Activated CD8-positive, alpha-beta memory T cell treated with anti-CD3 and anti-CD28 coated beads, Interleukin-2, amount 10 ng/mL, durations not matched to agents 7 days and 5 days (primary cell): ENCODE results near the gene UPF3B. TPM values are rescaled to one million over a fixed set of nuclear protein-coding genes. Genes with fewer than 3 reads are reported as not detected.
"Not testable (repeated sequence)": the region's sequence is repeated elsewhere in the genome, so short reads cannot be mapped to it uniquely, and the experiment has no call there.

Source experiments
- ATAC-seq: fragments of 150-1000 bp; cut with Tn5 transposase; one replicate; pipeline ENCODE4 v1.10.0; 2021; ENCODE audit warnings: moderate library complexity
- CTCF ChIA-PET: fragments of 350-600 bp; sonication (Branson Sonifier 250); formaldehyde crosslinking; loops from one replicate; lab custom pipeline; 2021; ENCODE audit warnings: antibody characterized with exemption; lab: Charles Lee
- DNase-seq: peaks from one replicate; pipeline ENCODE4 v3.0.0-alpha.2; 2020
- H3K27ac Mint-ChIP-seq: one replicate; pipeline ENCODE4 v1.8.0; 2021; ENCODE audit warnings: mild to moderate bottlenecking, mixed read lengths
- H3K27me3 Mint-ChIP-seq: one replicate; pipeline ENCODE4 v1.8.0; 2021; ENCODE audit warnings: mixed read lengths
- H3K36me3 Mint-ChIP-seq: one replicate; pipeline ENCODE4 v1.8.0; 2021; ENCODE audit warnings: mild to moderate bottlenecking, mixed read lengths
- H3K4me1 Mint-ChIP-seq: one replicate; pipeline ENCODE4 v1.8.0; 2021; ENCODE audit warnings: mixed read lengths
- H3K4me3 Mint-ChIP-seq: one replicate; pipeline ENCODE4 v1.8.0; 2021; ENCODE audit warnings: mild to moderate bottlenecking, moderate library complexity, mixed read lengths
- H3K9me3 Mint-ChIP-seq: one replicate; pipeline ENCODE4 v1.8.0; 2022; ENCODE audit warnings: low read depth, mixed read lengths
- total RNA-seq, 2 experiments: library from RNA; stranded (reverse); gene quantifications; one replicate each; pipeline ENCODE4 v1.2.3, GENCODE V29; 2021

Gene UPF3B
- total RNA-seq, 2 experiments from 2014 or later, result 11.3 to 12.8 TPM

DNA sequence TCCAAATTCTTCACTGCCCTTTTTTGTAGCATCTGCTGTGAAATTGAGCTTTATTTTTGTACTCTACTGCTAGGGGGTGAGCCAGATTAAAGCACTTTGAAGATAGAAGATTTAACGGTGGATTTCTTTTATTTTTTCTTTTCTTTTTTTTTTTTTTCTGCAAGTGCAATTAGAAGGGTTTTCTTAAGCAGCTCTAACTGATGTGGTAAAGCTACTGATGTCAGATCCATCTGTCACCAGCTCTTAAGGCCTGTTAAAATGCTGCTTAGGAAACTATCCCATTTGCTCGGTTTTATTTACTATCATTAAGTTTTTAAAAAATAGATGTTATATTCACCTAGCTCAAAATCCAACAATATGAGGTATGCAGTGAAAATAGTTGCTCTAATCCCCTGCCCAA is 26.0 kb upstream of the UPF3B start:
- Mint-ChIP-seq H3K36me3 (peaks cover 6% of the 10 kb centered on the region), H3K4me3 (no peak overlapping the region), H3K27ac (no peak overlapping the region), H3K4me1 (peaks cover 22% of the 10 kb centered on the region), H3K9me3 (no peaks in the 10 kb centered on the region), H3K27me3 (no peaks in the 10 kb centered on the region)
- CTCF ChIA-PET, result interaction anchor here (0.5 to 1.2 kb wide), 5 partner anchors 9 to 336 kb away, joined by 3 to 5 read pairs (median 3); partner anchors contain the start of gene RPL39
- DNase-seq (no peak), ATAC-seq (no peak)

DNA sequence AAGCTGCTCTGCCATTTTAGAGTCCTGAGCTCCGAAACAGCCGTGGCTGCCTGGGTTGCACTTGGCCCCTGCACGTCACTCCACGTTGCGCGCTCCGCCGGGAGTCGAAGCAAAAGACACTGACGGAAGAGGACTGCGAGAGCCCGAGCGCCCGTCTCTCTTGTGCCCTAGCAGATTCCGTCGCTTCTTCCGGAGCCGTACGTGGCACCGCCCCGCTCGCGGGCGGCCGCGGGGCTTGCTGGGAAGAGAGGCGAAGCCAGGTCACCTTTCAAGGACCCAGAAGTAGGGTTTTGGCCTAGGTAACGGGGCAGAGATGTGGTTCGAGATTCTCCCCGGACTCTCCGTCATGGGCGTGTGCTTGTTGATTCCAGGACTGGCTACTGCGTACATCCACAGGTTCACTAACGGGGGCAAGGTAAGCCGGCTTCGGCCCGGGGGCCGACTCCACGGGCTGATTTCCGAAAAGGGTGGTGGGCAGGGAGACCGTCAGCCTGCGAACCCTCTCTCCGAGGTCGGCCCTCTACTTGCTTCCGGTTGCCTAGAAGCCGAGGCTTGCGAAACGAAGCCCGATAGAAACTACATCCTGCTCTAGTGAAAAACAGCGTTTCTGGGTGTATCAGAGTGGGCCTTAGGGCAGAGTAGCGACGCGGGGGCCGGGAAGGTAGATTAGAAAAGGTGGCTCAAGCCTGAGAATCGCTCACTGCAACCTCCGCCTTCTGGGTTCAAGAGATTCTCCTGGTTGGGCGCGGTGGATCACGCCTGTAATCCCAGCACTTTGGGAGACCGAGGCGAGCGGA is 19.0 kb upstream of the UPF3B start, which contains the start of the genes NDUFA1 and RNF113A:
NDUFA1 (plus strand) TSS at position 234 of the 797 bp plus-strand sequence; CDS start at position 314, 80 bp downstream.
RNF113A (minus strand) TSS at position 135 of the 797 bp plus-strand sequence; CDS start at position 15, 120 bp downstream.
- CTCF ChIA-PET, result interaction anchor here (2.0 to 2.7 kb wide), 3 partner anchors 12 to 81 kb away, joined by 4 to 10 read pairs (median 8); partner anchors contain the start of gene RPL39
- peak within 1 kb of the TSS; percentile 100 for H3K27ac Mint-ChIP-seq
- peak within 1 kb of the TSS; percentile 100 for H3K4me3 Mint-ChIP-seq

DNA sequence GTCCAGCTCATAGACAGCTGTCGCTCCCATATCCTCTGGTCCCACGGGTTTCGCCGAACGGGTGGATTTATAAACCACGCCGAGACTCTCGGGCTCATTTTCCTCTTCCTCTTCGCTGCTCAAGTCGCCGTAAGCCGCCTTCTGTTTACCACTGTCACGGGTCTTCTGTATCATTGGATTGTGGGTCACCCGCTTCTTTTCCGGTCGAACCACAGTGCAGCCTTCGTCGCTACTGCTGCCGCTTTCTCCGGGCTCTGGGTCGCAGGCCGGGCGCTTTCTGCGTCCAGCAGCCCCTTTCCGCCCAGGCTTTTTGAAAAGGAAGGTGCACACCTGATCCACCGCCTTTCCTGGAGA is 18.5 kb upstream of the UPF3B start:
- H3K36me3 Mint-ChIP-seq, result peaks cover 8% of the 10 kb centered on the region
- peak; percentile 51 for ATAC-seq
- CTCF ChIA-PET, result interaction anchor here (1.3 to 2.7 kb wide), 4 partner anchors 12 to 116 kb away, joined by 4 to 10 read pairs (median 6); partner anchors contain the start of gene RPL39
- no peak for DNase-seq
- H3K4me1 Mint-ChIP-seq, result peaks cover 14% of the 10 kb centered on the region
- H3K9me3 Mint-ChIP-seq, result no peaks in the 10 kb centered on the region
- H3K27ac Mint-ChIP-seq, result peak overlapping the region; percentile 100
- no peaks in the 10 kb centered on the region for H3K27me3 Mint-ChIP-seq
- H3K4me3 Mint-ChIP-seq, result peak overlapping the region; percentile 100

More for the DNA sequence above, 19.0 kb upstream of the UPF3B start, which contains the start of the genes NDUFA1 and RNF113A:
- peak; percentile 95 for ATAC-seq
- Mint-ChIP-seq H3K9me3 (no peaks in the 10 kb centered on the region), H3K36me3 (peaks cover 8% of the 10 kb centered on the region), H3K27me3 (no peaks in the 10 kb centered on the region), H3K4me1 (peaks cover 14% of the 10 kb centered on the region)
- peak; percentile 92 for DNase-seq

DNA sequence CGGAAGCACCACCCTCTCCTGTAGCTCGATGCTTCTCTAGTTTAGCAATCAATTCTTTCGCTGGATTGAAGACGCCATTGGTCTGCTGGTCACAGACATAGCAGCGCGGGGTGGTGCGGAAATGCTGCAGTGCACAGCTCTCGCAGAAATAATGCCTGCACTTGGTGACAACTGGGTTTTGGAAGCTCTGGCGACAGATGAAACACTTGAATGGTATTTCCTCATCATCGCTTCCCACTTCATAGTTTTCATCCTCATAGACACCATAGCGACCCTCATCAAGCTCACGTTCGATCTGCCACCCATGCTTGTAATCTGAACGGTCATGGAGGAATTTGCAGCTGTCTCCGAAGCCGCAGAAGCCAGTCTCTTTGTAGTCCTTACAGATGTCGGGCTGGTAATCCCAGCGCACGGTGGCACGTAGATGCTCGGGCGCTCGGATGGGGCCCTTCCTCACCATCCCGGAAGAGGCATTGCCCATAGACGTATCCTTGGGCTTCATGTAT is 17.9 kb upstream of the UPF3B start:
- H3K27me3 Mint-ChIP-seq, result no peaks in the 10 kb centered on the region
- no peaks in the 10 kb centered on the region for H3K9me3 Mint-ChIP-seq
- ATAC-seq, result peak; percentile 21
- H3K4me1 Mint-ChIP-seq, result peaks cover 14% of the 10 kb centered on the region
- peak overlapping the region; percentile 100 for H3K27ac Mint-ChIP-seq
- peaks cover 8% of the 10 kb centered on the region for H3K36me3 Mint-ChIP-seq
- peak; percentile 58 for DNase-seq
- CTCF ChIA-PET, result interaction anchor here (1.1 to 2.7 kb wide), 7 partner anchors 8 to 117 kb away, joined by 3 to 10 read pairs (median 4); partner anchors contain the start of gene RPL39
- peak overlapping the region; percentile 100 for H3K4me3 Mint-ChIP-seq

DNA sequence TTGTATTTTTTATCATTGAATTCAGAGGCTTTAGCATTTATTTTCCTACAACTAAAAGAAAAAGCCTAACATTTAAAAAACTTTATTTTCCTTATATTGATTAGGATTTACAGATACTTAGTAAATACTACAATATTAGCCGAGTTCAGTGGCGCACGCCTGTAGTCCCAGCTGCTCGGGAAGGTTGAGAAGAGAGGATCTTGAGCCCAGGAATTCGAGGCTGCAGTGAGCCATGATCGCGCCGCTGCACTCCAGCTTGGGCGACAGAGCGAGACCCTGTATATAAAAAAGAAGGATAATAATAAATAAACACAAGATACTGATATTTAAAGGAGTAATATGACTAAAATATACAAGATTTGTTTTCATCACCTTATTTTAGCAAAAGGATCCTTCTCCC is 681 bp upstream of the UPF3B start:
- ATAC-seq (no peak), DNase-seq (no peak)
- Mint-ChIP-seq H3K9me3 (no peaks in the 10 kb centered on the region), H3K4me3 (peak overlapping the region; percentile 96), H3K27me3 (no peaks in the 10 kb centered on the region), H3K4me1 (peaks cover 14% of the 10 kb centered on the region), H3K27ac (peak overlapping the region; percentile 90), H3K36me3 (peaks cover 13% of the 10 kb centered on the region)
- CTCF ChIA-PET, result interaction anchor here (1.0 to 1.5 kb wide), 3 partner anchors 19 to 62 kb away, joined by 3 to 9 read pairs (median 3); partner anchors contain the start of gene RPL39

DNA sequence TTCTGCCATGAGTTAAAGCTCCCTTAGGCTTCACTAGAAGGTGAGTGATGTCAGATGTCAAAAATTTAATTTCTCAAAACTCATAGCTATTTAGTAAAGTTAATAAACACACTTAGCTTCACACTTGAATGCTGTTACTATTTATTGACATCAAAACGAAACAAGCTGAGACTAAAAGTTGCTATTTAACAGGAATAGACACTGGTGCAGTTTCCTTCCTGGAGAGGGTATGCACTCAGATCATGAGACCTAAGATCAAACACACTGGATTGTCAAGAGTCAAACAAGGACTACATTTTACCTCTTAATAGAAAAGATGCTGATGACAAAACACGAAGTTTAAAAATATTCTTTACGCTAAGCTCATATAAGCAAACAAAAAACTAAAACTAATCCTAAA is 18.9 kb downstream of the UPF3B start:
- DNase-seq (no peak), ATAC-seq (no peak)
- no peaks in the 10 kb centered on the region for H3K4me1 Mint-ChIP-seq
- H3K9me3 Mint-ChIP-seq, result no peaks in the 10 kb centered on the region
- no peak overlapping the region for H3K4me3 Mint-ChIP-seq
- H3K27ac Mint-ChIP-seq, result no peak overlapping the region
- no peaks in the 10 kb centered on the region for H3K27me3 Mint-ChIP-seq
- H3K36me3 Mint-ChIP-seq, result peaks cover 45% of the 10 kb centered on the region
- CTCF ChIA-PET, result interaction anchor here (1.0 kb wide), 1 partner anchor 19 kb away, joined by 3 read pairs; the partner anchor contains the start of gene UPF3B

DNA sequence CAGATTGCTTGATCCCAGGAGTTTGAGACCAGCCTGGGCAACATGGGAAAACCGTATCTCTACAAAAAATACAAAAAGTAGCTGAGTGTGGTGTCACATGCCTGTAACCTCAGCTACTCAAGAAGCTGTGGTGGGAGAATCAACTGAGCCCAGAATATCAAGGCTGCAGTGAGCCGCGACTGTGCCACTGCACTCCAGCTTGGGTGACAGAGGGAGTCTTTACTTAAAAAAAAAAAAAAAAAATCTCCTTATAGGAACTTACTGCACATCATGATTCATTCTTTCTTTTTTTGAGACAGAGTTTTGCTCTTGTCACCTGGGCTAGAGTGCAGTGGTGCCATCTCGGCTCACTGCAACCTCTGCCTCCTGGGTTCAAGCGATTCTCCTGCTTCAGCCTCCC is 24.3 kb downstream of the UPF3B start:
- no peak for ATAC-seq
- no peak overlapping the region for H3K27ac Mint-ChIP-seq
- H3K36me3 Mint-ChIP-seq, result peaks cover 21% of the 10 kb centered on the region

DNA sequence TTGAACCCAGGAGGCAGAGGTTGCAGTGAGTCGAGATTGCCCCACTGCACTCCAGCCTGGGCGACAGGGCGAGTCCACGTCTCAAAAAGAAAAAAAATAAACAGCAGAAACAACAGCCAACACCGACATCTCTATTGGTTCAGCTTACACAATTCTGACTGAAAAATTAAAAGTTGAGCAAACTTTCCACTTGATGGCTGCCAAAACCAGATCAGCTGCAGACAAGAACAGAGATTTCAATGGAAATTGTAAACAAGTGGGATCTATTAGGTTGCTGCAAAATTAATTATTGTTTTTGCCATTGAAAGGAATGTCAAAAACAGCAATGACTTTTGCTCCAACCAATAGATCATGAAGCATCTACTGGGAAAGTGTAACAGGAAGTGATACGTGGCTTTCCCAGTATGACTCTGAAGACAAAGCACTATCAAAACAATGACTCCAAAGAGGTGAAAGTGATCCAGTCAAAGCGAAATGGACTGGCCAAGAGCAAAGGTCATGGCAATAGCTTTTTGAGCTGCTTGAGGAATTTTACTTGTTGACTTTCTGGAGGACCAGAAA is 26.3 kb downstream of the UPF3B start:
- H3K27ac Mint-ChIP-seq, result no peak overlapping the region
- DNase-seq (peak; percentile 42), ATAC-seq (peak; percentile 53)
- H3K4me1 Mint-ChIP-seq, result peaks cover 24% of the 10 kb centered on the region
- CTCF ChIA-PET, result no interaction called here
- peaks cover 18% of the 10 kb centered on the region for H3K36me3 Mint-ChIP-seq
- H3K9me3 Mint-ChIP-seq, result no peaks in the 10 kb centered on the region
- no peak overlapping the region for H3K4me3 Mint-ChIP-seq
- no peaks in the 10 kb centered on the region for H3K27me3 Mint-ChIP-seq

More for the DNA sequence above, 24.3 kb downstream of the UPF3B start:
- Mint-ChIP-seq H3K4me3 (no peak overlapping the region), H3K4me1 (peaks cover 14% of the 10 kb centered on the region), H3K27me3 (no peaks in the 10 kb centered on the region), H3K9me3 (no peaks in the 10 kb centered on the region)
- no peak for DNase-seq
- CTCF ChIA-PET, result interaction anchor here (1.2 kb wide), 1 partner anchor 11 kb away, joined by 3 read pairs; no protein-coding TSS in a partner anchor

DNA sequence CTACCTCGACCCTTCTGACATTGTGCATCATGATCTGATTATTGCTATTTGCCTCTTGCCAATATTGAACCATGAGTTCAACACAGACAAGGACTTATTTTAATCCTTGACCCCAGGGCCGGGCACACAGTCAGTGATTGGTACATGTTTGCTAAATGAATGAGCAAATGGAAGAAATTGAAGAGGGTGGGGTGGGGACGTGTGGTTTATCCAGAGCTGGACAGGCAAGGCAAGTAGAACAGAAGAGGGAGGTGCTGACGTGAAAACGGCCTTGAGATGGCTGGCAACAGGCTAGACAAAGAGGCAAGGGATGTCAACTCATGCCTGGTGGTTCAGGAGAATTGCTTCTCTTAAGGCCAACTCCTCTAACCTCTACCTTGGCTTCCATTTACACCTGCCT is 28.5 kb downstream of the UPF3B start:
- H3K9me3 Mint-ChIP-seq, H3K27me3 Mint-ChIP-seq, DNase-seq, H3K36me3 Mint-ChIP-seq, H3K4me3 Mint-ChIP-seq, H3K27ac Mint-ChIP-seq, ATAC-seq, CTCF ChIA-PET: not testable (repeated sequence)
- H3K4me1 Mint-ChIP-seq, result peaks cover 31% of the 10 kb centered on the region

DNA sequence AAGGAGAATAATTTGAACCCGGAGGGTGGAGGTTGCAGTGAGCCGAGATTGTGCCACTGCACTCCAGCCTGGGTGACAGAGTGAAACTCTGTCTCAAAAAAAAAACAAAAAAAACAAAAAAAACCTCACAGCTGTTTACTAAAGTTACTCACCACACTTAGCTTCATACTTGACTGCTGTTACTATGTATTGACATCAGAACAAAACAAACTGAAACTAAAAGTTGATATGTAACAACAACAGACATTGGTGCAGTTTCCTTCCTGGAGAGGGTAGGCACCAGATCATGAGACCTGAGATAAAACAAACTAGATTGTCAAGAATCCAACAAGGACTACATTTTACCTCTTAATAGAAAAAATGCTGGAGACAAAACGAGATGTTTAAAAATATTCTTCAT is 31.1 kb downstream of the UPF3B start:
- H3K4me1 Mint-ChIP-seq, result peaks cover 33% of the 10 kb centered on the region
- H3K27ac Mint-ChIP-seq, result peak overlapping the region; percentile 81
- H3K4me3 Mint-ChIP-seq, result peak overlapping the region; percentile 27
- H3K9me3 Mint-ChIP-seq, H3K36me3 Mint-ChIP-seq, DNase-seq, H3K27me3 Mint-ChIP-seq: not testable (repeated sequence)
- CTCF ChIA-PET, result interaction anchor here (1.0 kb wide), 1 partner anchor 93 kb away, joined by 3 read pairs; no protein-coding TSS in a partner anchor
- peak; percentile 98 for ATAC-seq

DNA sequence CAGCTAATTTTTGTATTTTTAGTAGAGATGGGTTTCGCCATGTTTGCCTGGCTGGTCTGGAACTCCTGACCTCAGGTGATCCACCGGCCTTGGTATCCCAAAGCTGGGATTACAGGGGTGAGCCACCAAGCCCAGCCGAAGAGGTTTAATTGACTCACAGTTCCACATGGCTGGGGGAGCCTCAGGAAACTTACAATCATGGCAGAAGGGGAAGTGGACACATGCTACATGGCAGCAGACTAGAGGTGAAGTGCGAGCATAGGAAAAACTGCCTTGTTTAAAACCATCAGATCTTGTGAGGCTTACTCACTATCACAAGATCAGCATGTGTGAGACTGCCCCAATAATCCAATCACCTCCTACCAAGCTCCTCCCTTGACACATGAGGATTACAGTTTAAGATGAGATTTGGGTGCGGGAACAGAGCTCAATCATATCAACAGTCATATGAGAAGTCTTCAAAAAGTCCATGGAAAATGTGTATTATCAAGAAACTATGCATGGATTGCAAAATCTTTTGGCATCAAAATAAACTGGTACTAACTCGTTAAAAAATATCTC is 35.6 kb downstream of the UPF3B start:
- Mint-ChIP-seq H3K4me3 (no peak overlapping the region), H3K9me3 (no peaks in the 10 kb centered on the region), H3K27ac (no peak overlapping the region), H3K36me3 (no peaks in the 10 kb centered on the region), H3K4me1 (peaks cover 21% of the 10 kb centered on the region), H3K27me3 (no peaks in the 10 kb centered on the region)
- CTCF ChIA-PET, result interaction anchor here (1.2 kb wide), 1 partner anchor 12 kb away, joined by 3 read pairs; no protein-coding TSS in a partner anchor
- DNase-seq (no peak), ATAC-seq (no peak)

DNA sequence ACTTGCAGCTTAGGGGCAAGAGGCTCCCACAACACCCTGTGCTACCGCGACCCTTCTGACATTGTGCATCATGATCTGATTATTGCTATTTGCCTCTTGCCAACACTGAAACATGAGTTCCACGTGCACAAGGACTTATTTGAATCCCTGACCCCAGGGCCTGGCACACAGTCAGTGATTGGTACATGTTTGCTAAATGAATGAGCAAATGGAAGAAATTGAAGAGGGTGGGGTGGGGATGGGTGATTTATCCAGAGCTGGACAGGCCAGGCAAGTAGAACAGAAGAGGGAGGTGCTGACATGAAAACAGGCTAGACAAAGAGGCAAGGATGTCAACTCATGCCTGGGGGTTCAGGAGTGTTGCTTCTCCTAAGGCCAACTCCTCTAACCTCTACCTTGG is 36.5 kb downstream of the UPF3B start:
- Mint-ChIP-seq H3K36me3 (no peaks in the 10 kb centered on the region), H3K4me3 (no peak overlapping the region), H3K27ac (no peak overlapping the region), H3K27me3 (no peaks in the 10 kb centered on the region), H3K4me1 (peaks cover 14% of the 10 kb centered on the region), H3K9me3 (no peaks in the 10 kb centered on the region)
- DNase-seq, result no peak
- CTCF ChIA-PET, result interaction anchor here (1.2 kb wide), 1 partner anchor 13 kb away, joined by 3 read pairs; no protein-coding TSS in a partner anchor
- no peak for ATAC-seq
